Measurements from ENCODE around the gene OR52H1. TPM values are rescaled to one million over a fixed set of nuclear protein-coding genes. Genes with fewer than 3 reads are reported as not detected.

Gene OR52H1
- total RNA-seq, 4 donors from 2014 or later: 0.38 TPM; not detected in 3

DNA sequence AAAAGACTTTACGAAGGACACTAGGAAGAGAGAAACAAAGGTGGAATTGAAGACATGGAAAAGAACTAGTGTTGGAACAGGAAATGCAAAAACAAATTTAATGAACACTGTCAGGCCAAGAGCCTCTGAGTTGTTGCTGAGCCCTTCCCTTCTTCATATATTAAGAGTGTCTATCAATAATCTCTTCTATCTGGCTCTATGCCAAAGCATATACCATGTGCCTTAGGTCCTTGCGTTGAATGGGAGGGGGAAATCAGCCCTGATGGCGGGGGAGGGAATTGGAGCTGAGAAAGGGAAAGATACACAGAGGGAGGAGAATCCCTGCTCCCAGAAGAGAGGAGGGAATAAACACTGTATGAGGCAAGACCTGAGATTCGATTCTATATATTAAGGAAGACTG is 26.8 kb upstream of the OR52H1 start:
- H3K27me3 ChIP-seq: no peaks in the 10 kb centered on the region
- WGBS, 2 donors: 57 to 75% methylated on average over 4 of the region's 4 CpGs
- intact Hi-C loops (cut with DNase I): no loop called here
- H3K4me3 ChIP-seq: no peak overlapping the region
- H3K9me3 ChIP-seq: no peaks in the 10 kb centered on the region
- no peaks in the 10 kb centered on the region for H3K4me1 ChIP-seq
- H3K27ac ChIP-seq: no peak overlapping the region
- TF ChIP-seq, protein P1, sequence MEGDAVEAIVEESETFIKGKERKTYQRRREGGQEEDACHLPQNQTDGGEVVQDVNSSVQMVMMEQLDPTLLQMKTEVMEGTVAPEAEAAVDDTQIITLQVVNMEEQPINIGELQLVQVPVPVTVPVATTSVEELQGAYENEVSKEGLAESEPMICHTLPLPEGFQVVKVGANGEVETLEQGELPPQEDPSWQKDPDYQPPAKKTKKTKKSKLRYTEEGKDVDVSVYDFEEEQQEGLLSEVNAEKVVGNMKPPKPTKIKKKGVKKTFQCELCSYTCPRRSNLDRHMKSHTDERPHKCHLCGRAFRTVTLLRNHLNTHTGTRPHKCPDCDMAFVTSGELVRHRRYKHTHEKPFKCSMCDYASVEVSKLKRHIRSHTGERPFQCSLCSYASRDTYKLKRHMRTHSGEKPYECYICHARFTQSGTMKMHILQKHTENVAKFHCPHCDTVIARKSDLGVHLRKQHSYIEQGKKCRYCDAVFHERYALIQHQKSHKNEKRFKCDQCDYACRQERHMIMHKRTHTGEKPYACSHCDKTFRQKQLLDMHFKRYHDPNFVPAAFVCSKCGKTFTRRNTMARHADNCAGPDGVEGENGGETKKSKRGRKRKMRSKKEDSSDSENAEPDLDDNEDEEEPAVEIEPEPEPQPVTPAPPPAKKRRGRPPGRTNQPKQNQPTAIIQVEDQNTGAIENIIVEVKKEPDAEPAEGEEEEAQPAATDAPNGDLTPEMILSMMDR (IDR thresholded peaks at IDR 0.05): no peak
- no peak for TF ChIP-seq POLR2A (IDR thresholded peaks at IDR 0.05)
- DNase-seq: no peak
- no peaks in the 10 kb centered on the region for H3K36me3 ChIP-seq

- Histone ChIP-seq H3K27me3 (no peaks in the 10 kb centered on the region), H3K36me3 (no peaks in the 10 kb centered on the region), H3K9me3 (no peaks in the 10 kb centered on the region), H3K4me1 (no peaks in the 10 kb centered on the region), H3K27ac (no peak overlapping the region), H3K4me3 (no peak overlapping the region)
- intact Hi-C loops (cut with DNase I): no loop called here
- no peak for DNase-seq
- TF ChIP-seq POLR2A (IDR thresholded peaks at IDR 0.05): no peak
- TF ChIP-seq, protein P1 (IDR thresholded peaks at IDR 0.05): no peak
- WGBS, 2 donors: 83 to 87% methylated on average over 2 of the region's 2 CpGs
Observed at GRCh38 chr11:5574654-5575053, 26.3 kb upstream of the OR52H1 start.

DNA sequence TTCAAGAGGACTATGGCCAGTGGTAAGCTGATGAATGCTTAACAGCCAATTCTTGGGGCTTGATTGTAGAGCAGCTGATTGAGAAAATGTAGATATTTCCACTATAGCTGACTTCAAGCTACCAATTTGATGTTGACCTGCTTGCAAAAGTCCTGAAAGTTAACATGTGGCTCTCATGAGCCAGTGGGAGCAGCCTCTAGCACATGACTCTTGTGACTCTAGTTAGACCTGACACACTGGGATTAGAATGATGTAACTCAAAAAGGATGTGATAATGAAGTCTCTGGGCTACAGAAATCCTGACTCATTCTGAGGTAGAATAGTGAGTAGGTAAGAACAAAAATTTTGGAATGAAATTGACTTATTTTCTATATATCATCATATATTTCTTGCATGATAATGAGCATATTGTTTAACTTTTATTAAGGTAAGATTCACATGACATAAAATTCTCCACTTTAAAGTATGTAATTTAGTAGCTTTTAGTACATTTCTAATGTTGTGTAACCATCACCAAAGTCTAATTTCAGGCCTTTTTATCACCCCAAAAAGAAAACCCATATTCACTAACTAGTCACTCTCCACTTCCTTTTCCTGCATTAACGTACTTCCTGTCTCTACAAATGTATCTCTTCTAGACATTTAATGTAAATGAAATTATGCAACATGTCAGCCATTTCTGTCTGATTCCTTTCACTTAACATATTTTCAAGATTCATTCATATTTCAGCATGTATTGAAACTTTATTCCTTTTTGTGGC is 16.1 kb upstream of the OR52H1 start:
- Histone ChIP-seq H3K9me3 (no peaks in the 10 kb centered on the region), H3K36me3 (no peaks in the 10 kb centered on the region), H3K27me3 (no peaks in the 10 kb centered on the region), H3K4me3 (no peak overlapping the region), H3K27ac (no peak overlapping the region), H3K4me1 (no peaks in the 10 kb centered on the region)
- WGBS, 2 donors: 54 to 58% methylated on average over 1 of the region's 1 CpG
- no peak for DNase-seq
- TF ChIP-seq POLR2A (IDR thresholded peaks at IDR 0.05): no peak
- TF ChIP-seq, protein P1 (IDR thresholded peaks at IDR 0.05): no peak
- intact Hi-C loops (cut with DNase I): no loop called here

DNA sequence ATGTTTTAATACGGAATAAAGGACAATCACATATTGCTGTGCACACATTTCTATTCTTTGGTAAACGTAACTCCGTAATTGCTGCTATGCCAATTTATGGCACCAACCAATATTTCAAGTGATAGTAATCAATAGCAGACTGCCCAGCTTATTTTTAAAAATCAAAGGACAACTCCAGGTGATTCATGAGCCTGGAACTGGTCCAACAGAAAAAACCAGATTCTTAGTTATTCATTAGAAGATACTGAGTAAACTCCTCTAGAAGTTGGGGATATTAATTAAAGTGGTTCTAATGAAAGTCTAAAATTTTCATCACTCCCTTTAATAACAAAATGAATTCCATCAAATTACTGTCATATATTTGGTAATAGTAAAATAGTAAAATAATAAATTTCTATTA is 9.4 kb upstream of the OR52H1 start:
- TF ChIP-seq, protein P1 (IDR thresholded peaks at IDR 0.05): no peak
- no peak for TF ChIP-seq POLR2A (IDR thresholded peaks at IDR 0.05)
- no peaks in the 10 kb centered on the region for H3K27me3 ChIP-seq
- no peaks in the 10 kb centered on the region for H3K9me3 ChIP-seq
- H3K36me3 ChIP-seq: no peaks in the 10 kb centered on the region
- intact Hi-C loops (cut with DNase I): no loop called here
- no peak overlapping the region for H3K27ac ChIP-seq
- H3K4me3 ChIP-seq: no peak overlapping the region
- no peak for DNase-seq
- H3K4me1 ChIP-seq: no peaks in the 10 kb centered on the region
- 57 to 77% methylated on average over 3 of the region's 3 CpGs for WGBS, 2 donors

DNA sequence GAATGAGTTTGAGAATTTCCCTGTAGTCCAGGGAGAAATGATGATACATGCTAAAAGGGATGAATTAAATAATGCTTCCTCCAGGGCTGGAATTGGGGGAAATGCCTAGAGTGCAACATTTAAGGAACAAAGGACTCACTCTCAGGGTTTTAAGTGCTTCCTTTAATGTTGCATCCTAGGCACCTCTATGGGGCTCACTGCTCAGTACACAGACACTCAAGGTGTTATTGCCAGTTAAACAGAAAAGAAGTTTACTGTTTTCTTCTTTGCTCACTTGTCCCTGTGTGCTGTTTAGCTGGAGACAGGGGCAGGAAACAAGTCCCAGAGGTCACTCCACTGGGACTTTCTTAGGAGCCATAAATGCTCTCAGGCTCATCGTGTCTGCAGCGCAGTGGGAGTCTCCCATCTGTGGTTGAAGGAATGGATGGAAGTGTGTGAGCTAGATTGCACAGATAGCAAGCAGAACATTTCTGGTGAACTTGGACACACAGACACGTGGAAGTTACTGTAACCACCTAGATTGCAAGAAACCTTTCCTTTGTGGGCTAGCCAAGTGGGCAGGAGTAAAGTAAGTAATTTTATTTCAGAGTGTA is 8.4 kb upstream of the OR52H1 start:
- H3K36me3 ChIP-seq: no peaks in the 10 kb centered on the region
- no peaks in the 10 kb centered on the region for H3K27me3 ChIP-seq
- H3K9me3 ChIP-seq: no peaks in the 10 kb centered on the region
- no peak for DNase-seq
- H3K4me3 ChIP-seq: no peak overlapping the region
- no peaks in the 10 kb centered on the region for H3K4me1 ChIP-seq
- WGBS, 2 donors: 59 to 71% methylated on average over 3 of the region's 3 CpGs
- no peak overlapping the region for H3K27ac ChIP-seq
- intact Hi-C loops (cut with DNase I): no loop called here
- TF ChIP-seq POLR2A (IDR thresholded peaks at IDR 0.05): no peak
- TF ChIP-seq, protein P1 (IDR thresholded peaks at IDR 0.05): no peak
